CD14-positive monocyte (primary cell): ENCODE measurements around the gene ATP1A3. TPM values are rescaled to one million over a fixed set of nuclear protein-coding genes. Genes with fewer than 3 reads are reported as not detected.

Source experiments
- DNase-seq, 3 donors: peaks; one replicate each; pipeline ENCODE4 v3.0.0-alpha.2; 2011 to 2022
- H2AFZ ChIP-seq: 2 replicates; pipeline ENCODE4 v1.6.0; 2012; ENCODE audit warnings: mild to moderate bottlenecking, low read depth, low read length, inconsistent platforms; ENCODE audit not compliant: insufficient read depth, poor library complexity, severe bottlenecking
- H3K27ac ChIP-seq, 2 donors: 1 replicate in 1 of 2; 2 replicates in 1 of 2; pipeline ENCODE4 v1.5.1; 2012 to 2013; ENCODE audit warnings: low read length in 2 of 2, control low read depth in 1 of 2, inconsistent platforms in 1 of 2, low read depth in 1 of 2, mild to moderate bottlenecking in 1 of 2
- H3K27me3 ChIP-seq, 2 donors: one replicate each; pipeline versions ENCODE4 v1.6.0 to v1.6.1; 2011 to 2013; ENCODE audit warnings: low read length in 2 of 2; ENCODE audit not compliant: control insufficient read depth in 2 of 2, insufficient read depth in 2 of 2
- H3K36me3 ChIP-seq, 2 donors: replicated peaks in 1 of 2; 1 replicate in 1 of 2; 2 replicates in 1 of 2; pipeline versions ENCODE4 v1.5.1 to v1.6.1; 2012 to 2013; ENCODE audit warnings: low read length in 2 of 2, control low read depth in 1 of 2, inconsistent platforms in 1 of 2, mild to moderate bottlenecking in 1 of 2; ENCODE audit not compliant: insufficient read depth in 2 of 2, control insufficient read depth in 1 of 2
- H3K4me1 ChIP-seq, 2 donors: 1 replicate in 1 of 2; 2 replicates in 1 of 2; pipeline versions ENCODE4 v1.5.1 to v1.6.1; 2012 to 2013; ENCODE audit warnings: low read length in 2 of 2, control low read depth in 1 of 2, inconsistent platforms in 1 of 2, mild to moderate bottlenecking in 1 of 2, moderate library complexity in 1 of 2; ENCODE audit not compliant: insufficient read depth in 2 of 2, control insufficient read depth in 1 of 2
- H3K4me2 ChIP-seq: replicated peaks from 2 replicates; pipeline ENCODE3; 2012; ENCODE audit warnings: low read length, moderate library complexity, mild to moderate bottlenecking; ENCODE audit not compliant: poor library complexity, severe bottlenecking; ENCODE audit errors: extremely low read depth
- H3K4me3 ChIP-seq, 3 experiments: fragments of 200-600 bp in 1 of 3; sonication (generic) in 1 of 3; replicated peaks in 1 of 3; 1 replicate in 2 of 3; 2 replicates in 1 of 3; pipeline ENCODE4 v1.5.1; 2011 to 2013; ENCODE audit warnings: low read length in 3 of 3, mild to moderate bottlenecking in 3 of 3, control low read depth in 2 of 3, low read depth in 2 of 3, inconsistent platforms in 1 of 3, moderate library complexity in 1 of 3
- H3K79me2 ChIP-seq: 2 replicates; pipeline ENCODE4 v1.6.0; 2012; ENCODE audit warnings: mild to moderate bottlenecking, control low read depth, inconsistent platforms, low read length, moderate library complexity; ENCODE audit not compliant: insufficient read depth
- H3K9ac ChIP-seq: 2 replicates; pipeline ENCODE4 v1.6.0; 2017; ENCODE audit warnings: low read length, mild to moderate bottlenecking; ENCODE audit not compliant: insufficient read depth, poor library complexity, severe bottlenecking
- H3K9me3 ChIP-seq, 2 donors: replicated peaks in 1 of 2; 1 replicate in 1 of 2; 2 replicates in 1 of 2; pipeline versions ENCODE4 v1.5.1 to v1.6.1; 2012 to 2013; ENCODE audit warnings: low read length in 2 of 2, control low read depth in 1 of 2; ENCODE audit not compliant: control insufficient read depth in 1 of 2, insufficient read depth in 1 of 2
- H4K20me1 ChIP-seq: 2 replicates; pipeline ENCODE4 v1.6.0; 2012; ENCODE audit warnings: mild to moderate bottlenecking, low read length, control low read depth, moderate library complexity; ENCODE audit not compliant: insufficient read depth
- H3K27ac Mint-ChIP-seq, 7 donors: one replicate each; pipeline ENCODE4 v1.8.0; 2020; ENCODE audit warnings: mild to moderate bottlenecking in 7 of 7, mixed read lengths in 7 of 7, moderate library complexity in 6 of 7, inconsistent platforms in 2 of 7
- H3K27me3 Mint-ChIP-seq, 3 donors: one replicate each; pipeline ENCODE4 v1.8.0; 2021 to 2022; ENCODE audit warnings: low read depth in 3 of 3, mild to moderate bottlenecking in 3 of 3, mixed read lengths in 3 of 3, moderate library complexity in 3 of 3, inconsistent platforms in 1 of 3
- H3K36me3 Mint-ChIP-seq, 2 donors: one replicate each; pipeline ENCODE4 v1.8.0; 2020; ENCODE audit warnings: mixed read lengths in 2 of 2, inconsistent platforms in 1 of 2, mild to moderate bottlenecking in 1 of 2
- H3K4me1 Mint-ChIP-seq: one replicate; pipeline ENCODE4 v1.8.0; 2020; ENCODE audit warnings: mild to moderate bottlenecking, mixed read lengths
- H3K4me3 Mint-ChIP-seq, 2 donors: one replicate each; pipeline ENCODE4 v1.8.0; 2020; ENCODE audit warnings: mild to moderate bottlenecking in 2 of 2, mixed read lengths in 2 of 2, moderate library complexity in 1 of 2
- H3K9me3 Mint-ChIP-seq, 7 donors: one replicate each; pipeline ENCODE4 v1.8.0; 2020 to 2022; ENCODE audit warnings: mixed read lengths in 7 of 7, mild to moderate bottlenecking in 6 of 7, moderate library complexity in 6 of 7, inconsistent platforms in 2 of 7
- WGBS: methylation state at CpG from one replicate; pipeline ENCODE4 v1.1.5; 2013; ENCODE audit warnings: missing lambda C conversion rate; ENCODE audit not compliant: insufficient coverage; 5-methylcytosine and 5-hydroxymethylcytosine counted together
- intact Hi-C, 2 donors: fragments of 100-400 bp; cut with micrococcal nuclease; formaldehyde crosslinking; loops; one replicate each; pipeline versions ENCODE4 v1.15.0 to v1.15.1; 2023
- polyA plus RNA-seq, 3 donors: library from polyadenylated mRNA; depleted of rRNA in 1 of 3; unstranded in 2 of 3; stranded (reverse) in 1 of 3; fragments of 300-500 nt in 2 of 3; fragments of >200 nt in 1 of 3; fragmentation: Illumina TruSeq in 2 of 3; gene quantifications; 1 replicate in 2 of 3; 2 replicates in 1 of 3; pipeline ENCODE4 v1.2.3, GENCODE V29; 2012 to 2021
- TF ChIP-seq, protein P1 (sequence below): fragments of 200-600 bp; IDR thresholded peaks from one replicate; pipeline ENCODE4 v1.8.0; 2022; ENCODE audit warnings: antibody characterized with exemption, mild to moderate bottlenecking

ATP1A3 gene
- polyA plus RNA-seq, 3 donors, result 0.07 to 0.10 TPM; not detected in 1

DNA sequence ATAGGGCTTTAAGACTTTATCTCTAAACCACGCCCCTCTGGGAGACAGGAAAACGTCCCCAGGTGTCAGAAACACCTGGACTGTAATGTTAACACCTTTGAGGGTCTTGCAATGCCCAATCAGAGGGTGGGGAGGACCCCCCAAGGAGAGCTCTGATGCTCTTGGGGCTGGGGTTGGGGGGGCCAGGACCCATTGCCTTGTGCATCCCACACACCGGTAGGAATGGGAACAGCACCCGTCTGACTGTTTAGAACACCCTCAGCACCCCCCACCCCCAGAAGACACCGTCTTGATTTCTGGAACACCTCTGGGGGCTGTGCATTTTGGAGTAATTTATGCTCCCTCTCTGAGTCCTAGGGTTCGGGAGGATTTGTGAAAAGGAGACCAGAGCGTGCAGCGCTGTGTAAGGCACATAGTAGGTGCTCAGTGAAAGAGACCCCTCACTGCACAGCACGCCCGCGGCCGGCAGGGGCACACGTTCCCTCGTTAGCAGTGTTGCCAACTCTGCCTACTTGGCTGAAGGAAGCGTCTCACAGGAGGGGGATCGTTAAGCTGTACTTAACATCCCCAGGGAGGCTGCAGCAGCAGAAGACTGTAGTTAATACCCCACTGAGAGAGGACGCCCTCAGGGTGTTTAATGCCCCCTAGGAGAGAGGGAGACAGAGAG, 63.0 kb downstream of the ATP1A3 start:
- H3K79me2 ChIP-seq, result no peaks in the 10 kb centered on the region
- H3K4me3 ChIP-seq, result no peak overlapping the region
- H4K20me1 ChIP-seq, result no peaks in the 10 kb centered on the region
- H2AFZ ChIP-seq, result no peak overlapping the region
- Mint-ChIP-seq H3K9me3 (peaks cover 0 to 16% (median 2%) of the 10 kb centered on the region in 7 donors), H3K36me3 (peaks cover 0 to 8% of the 10 kb centered on the region in 2 donors), H3K27me3 (peaks cover under 1 to 63% (median 53%) of the 10 kb centered on the region in 3 donors), H3K4me1 (peaks cover 22% of the 10 kb centered on the region), H3K27ac (no peak overlapping the region), H3K4me3 (peak overlapping the region in 1 of 2 donors; percentile 94)
- no peak overlapping the region for H3K27ac ChIP-seq
- H3K9me3 ChIP-seq, result peaks cover 0 to 24% of the 10 kb centered on the region in 2 donors
- TF ChIP-seq, protein P1, sequence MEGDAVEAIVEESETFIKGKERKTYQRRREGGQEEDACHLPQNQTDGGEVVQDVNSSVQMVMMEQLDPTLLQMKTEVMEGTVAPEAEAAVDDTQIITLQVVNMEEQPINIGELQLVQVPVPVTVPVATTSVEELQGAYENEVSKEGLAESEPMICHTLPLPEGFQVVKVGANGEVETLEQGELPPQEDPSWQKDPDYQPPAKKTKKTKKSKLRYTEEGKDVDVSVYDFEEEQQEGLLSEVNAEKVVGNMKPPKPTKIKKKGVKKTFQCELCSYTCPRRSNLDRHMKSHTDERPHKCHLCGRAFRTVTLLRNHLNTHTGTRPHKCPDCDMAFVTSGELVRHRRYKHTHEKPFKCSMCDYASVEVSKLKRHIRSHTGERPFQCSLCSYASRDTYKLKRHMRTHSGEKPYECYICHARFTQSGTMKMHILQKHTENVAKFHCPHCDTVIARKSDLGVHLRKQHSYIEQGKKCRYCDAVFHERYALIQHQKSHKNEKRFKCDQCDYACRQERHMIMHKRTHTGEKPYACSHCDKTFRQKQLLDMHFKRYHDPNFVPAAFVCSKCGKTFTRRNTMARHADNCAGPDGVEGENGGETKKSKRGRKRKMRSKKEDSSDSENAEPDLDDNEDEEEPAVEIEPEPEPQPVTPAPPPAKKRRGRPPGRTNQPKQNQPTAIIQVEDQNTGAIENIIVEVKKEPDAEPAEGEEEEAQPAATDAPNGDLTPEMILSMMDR, result peak; percentile 46
- H3K4me1 ChIP-seq, result peaks cover 4 to 15% of the 10 kb centered on the region in 2 donors
- H3K27me3 ChIP-seq, result peaks cover 38 to 69% of the 10 kb centered on the region in 2 donors
- intact Hi-C loops, result loop anchor here in 1 of 2 donors (5.0 kb wide), 1 partner anchor 49 kb away; the partner anchor contains the start of gene ARHGEF1
- H3K9ac ChIP-seq, result no peak overlapping the region
- no peak for DNase-seq
- H3K4me2 ChIP-seq, result no peak overlapping the region
- no peaks in the 10 kb centered on the region for H3K36me3 ChIP-seq
- 26% methylated on average over 4 of the region's 17 CpGs for WGBS

DNA sequence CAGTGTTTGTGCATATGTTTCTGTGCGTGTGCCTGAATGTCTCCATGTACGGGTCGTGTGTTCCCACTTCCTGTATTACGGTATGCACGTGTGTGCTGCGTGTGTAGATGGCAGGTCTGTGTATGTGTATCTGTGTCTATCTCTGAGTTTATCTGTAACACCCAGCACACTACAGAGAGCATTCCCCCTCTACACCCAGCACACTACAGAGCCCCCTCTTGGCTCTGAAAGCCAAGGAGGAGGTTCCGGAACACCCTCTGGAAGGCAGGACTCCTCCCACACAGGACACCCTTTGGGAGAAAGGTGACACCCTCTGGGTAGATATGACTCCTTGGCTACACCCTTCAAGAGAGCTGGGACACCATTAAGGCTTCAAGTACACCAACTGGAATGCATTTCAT, 63.7 kb downstream of the ATP1A3 start:
- Histone ChIP-seq H3K27ac (no peak overlapping the region), H3K4me1 (peaks cover 4 to 15% of the 10 kb centered on the region in 2 donors), H3K4me2 (no peak overlapping the region), H3K36me3 (no peaks in the 10 kb centered on the region), H2AFZ (no peak overlapping the region), H3K9ac (no peak overlapping the region), H4K20me1 (no peaks in the 10 kb centered on the region), H3K4me3 (no peak overlapping the region), H3K27me3 (peaks cover 39 to 70% of the 10 kb centered on the region in 2 donors), H3K9me3 (peaks cover 0 to 24% of the 10 kb centered on the region in 2 donors), H3K79me2 (no peaks in the 10 kb centered on the region)
- H3K9me3 Mint-ChIP-seq, result peaks cover 0 to 16% (median 2%) of the 10 kb centered on the region in 7 donors
- DNase-seq, result no peak
- TF ChIP-seq, protein P1, result no peak
- peaks cover 0 to 57% (median 49%) of the 10 kb centered on the region in 3 donors for H3K27me3 Mint-ChIP-seq
- peak overlapping the region in 1 of 2 donors; percentile 94 for H3K4me3 Mint-ChIP-seq
- WGBS, result 43% methylated on average over 1 of the region's 7 CpGs
- H3K27ac Mint-ChIP-seq, result no peak overlapping the region
- H3K36me3 Mint-ChIP-seq, result peaks cover 0 to 8% of the 10 kb centered on the region in 2 donors
- intact Hi-C loops, result loop anchor here in 1 of 2 donors (5.0 kb wide), 1 partner anchor 48 kb away; the partner anchor contains the start of gene ARHGEF1
- peaks cover 22% of the 10 kb centered on the region for H3K4me1 Mint-ChIP-seq
